Heart left ventricle (tissue), 13 donors: Measurements from ENCODE around the gene ZNF565.

Experiments used
- CTCF ChIP-seq, 12 donors: fragments of 200-600 bp; sonication (generic) in 4 of 12; IDR thresholded peaks; one replicate each; pipeline versions ENCODE4 v1.5.0 to v1.8.0; 2018 to 2022; ENCODE audit warnings: antibody characterized with exemption in 12 of 12, mild to moderate bottlenecking in 5 of 12
- POLR2A ChIP-seq, 2 donors: fragments of 450-650 bp; IDR thresholded peaks; one replicate each; pipeline ENCODE4 v1.6.1; 2017; ENCODE audit warnings: antibody characterized with exemption in 2 of 2, mild to moderate bottlenecking in 2 of 2, moderate library complexity in 2 of 2
- donor health status: ischemic (EF 13 %, LVEDD 7.1; RV severe dilation, severe dysfunction).
- donor health status: DM: no; HTN: yes; CAD: no.
- donor health status: DM: no; HTN: no; CAD: no.
- donor health status: ischemic (EF 25% LVEDD 6.9; RV normal size, moderate dysfunction).
- donor health status: ischemic (EF 25% LVEDD 5.7; RV mildly dilated, moderate dysfunction).
- donor health status: ischemic (EF 35%, LVEDD 5.7; RV mildly dilated, moderate dysfunction).
- donor health status: nonischemic (EF 11% LVEDD 7.7; RV severe dilation, severe dysfunction).
- donor health status: DM: yes; HTN: yes; CAD: no.
- donor health status: PGD.
- donor health status: ischemic (EF 29% LVEDD 5.4; RV normal size, mild dysfunction).
- donor health status: nonischemic (EF 23%, LVEDD 6.1; RV moderate dilation, normal function).

GRCh38 chr19:36255316-36255715 is 40.9 kb upstream of the ZNF565 start:
- TF ChIP-seq CTCF (IDR thresholded peaks at IDR 0.05) (no peak), POLR2A (IDR thresholded peaks at IDR 0.05) (no peak)
